GM19023 (cell line): ENCODE measurements around the gene SCGB1D4.

Experiments used
- ATAC-seq: cut with Tn5 transposase; IDR thresholded peaks from one replicate; pipeline ENCODE4 v1.9.1; 2021; ENCODE audit warnings: mild to moderate bottlenecking, moderate library complexity; ENCODE audit not compliant: unreplicated experiment

SCGB1D4 gene

DNA sequence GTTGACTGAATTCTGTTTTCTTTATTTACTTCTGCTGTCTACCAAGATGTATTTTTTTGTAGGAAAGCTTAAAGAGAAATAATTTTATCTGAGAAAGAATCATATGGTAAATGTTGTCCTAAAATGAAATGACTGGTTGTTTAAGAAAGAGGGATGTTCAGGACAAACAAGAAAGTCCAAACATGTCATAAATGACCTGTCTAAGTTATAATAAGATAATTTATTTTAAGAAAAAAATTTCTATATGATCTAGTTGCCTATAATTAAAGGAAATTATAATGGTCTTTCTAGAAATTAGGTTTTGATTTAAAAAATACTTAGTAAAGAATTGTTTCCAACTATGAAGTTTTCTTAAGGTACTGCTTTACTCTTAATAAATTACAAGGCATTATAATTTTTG is 18.4 kb downstream of the SCGB1D4 start:
- ATAC-seq = no peak

DNA sequence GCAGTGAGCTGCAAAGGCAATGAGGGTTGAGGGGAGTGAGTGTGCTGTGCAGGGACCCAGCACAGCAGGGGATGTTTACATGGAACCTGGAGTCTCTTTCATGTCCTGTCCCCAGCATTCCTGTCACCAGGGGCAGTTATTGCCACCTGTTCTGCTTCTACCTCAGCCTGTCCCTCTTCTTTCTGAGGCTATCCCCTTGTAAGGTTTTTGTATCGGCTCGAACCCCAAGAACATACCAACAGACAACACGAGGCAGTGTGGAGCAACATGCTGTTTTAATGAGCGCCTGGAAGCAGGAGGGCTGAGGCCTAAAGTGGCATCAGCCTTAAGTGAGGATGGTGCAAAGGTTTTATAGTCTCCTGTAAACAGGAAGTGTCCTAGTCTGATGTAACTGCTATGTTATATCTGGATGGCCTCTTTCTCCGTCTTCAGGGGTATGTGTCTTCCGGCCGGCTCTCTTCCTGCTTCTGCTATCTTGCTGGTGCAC is 25.0 kb downstream of the SCGB1D4 start:
- no peak for ATAC-seq

DNA sequence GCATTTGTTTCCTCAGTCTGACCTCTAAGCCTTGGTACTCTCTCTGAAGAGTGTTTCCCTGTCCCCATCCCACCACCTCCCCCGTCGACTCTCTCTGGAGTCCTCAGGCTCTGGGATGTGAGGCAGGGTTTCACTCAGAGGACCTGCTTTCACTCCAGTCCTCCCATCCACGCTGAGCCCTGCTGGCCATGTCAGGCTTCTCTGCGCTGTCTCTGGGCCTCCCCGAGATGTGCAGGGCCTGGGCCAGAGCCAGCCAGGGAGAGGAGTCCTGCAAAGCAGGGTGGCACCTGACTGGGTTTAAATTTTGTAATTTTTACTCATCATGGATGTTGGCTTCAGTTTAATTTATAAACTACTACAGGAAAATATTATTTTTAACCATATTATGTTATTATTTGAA is 25.6 kb downstream of the SCGB1D4 start:
- no peak for ATAC-seq

DNA sequence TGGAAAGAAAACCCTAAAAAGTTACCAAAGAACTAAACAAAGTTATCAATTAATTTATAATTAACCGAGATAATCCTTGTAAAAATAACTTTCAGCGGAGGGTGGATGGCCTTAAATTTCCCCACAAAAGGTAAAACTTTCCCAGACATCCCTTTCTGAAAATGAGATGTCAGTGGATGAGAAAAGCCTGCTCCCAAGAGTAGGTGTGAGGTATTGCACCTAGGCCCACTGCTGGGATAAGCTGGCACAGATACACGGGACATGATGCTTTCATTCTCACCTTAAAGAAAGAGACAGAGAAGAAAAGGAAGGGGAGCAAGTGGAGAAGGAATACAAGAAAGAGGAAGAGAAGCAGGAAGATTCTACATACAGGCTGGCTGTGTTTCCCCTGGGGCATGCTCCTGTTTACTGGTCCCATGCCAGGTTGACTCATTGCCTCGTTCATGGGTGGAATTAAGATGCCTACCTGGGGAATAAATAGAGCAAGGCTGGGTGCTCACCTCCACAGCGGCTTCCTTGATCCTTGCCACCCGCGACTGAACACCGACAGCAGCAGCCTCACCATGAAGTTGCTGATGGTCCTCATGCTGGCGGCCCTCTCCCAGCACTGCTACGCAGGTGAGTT is 29.1 kb downstream of the SCGB1D4 start, which contains the start of gene SCGB2A2:
Gene SCGB2A2, plus strand, starts transcription at position 505 of the 625 bp plus-strand sequence. Its CDS starts 59 bp downstream, at position 564.
- no peak for ATAC-seq

DNA sequence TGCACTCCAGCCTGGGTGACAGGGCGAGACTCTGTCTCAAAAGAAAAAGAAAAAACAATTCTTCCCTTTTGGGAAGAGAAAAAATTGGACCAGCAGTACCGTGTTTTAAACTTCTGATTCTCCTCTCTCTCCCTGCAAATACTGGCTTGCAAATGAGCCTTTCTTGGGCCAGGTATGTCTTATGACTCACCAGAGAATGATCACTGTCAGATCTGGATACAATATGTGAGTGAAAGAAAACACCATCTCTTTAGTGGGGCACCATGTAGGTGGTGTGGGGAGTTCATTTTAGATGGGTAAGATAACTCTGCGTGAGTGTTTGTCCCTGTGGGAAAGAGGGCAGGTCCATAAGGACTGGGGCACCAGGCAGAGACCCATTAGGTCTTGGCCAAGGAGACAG is 31.3 kb downstream of the SCGB1D4 start:
- ATAC-seq = no peak

DNA sequence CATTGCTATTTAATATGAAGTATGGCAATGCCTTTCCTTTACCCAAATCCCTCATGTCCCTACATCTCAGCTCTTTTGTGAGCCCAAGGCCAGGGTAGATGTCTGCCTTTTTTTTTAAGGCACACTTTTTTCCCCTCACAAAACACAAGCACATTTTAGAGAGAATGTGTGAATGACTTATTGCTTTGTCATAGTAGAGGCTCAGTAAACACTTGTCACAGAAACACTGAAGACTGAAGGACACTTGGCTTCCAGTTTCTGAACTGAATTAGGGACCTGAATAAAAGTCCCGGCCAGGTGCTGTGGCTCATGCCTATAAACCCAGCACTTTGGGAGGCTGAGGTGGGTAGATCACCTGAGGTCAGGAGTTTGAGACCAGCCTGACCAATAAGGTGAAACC is 31.8 kb downstream of the SCGB1D4 start:
- no peak for ATAC-seq

DNA sequence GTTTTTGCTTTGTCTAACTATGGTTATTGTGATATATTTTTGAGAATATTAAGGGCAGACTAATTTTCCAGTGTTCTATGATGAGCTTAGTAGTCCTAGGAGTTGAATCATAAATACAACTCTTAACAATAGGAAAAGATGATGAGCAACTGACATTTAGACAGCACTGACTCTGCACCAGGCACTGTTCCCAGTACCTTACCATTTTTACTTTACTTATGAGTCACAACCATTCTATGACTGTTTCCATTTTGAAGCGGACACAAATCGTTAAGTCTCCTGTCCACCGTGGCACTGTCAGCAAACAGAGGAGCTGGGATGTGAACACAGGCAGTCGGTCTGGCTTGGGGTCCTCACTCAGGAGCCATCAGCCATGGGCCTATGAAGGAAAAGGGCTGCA is 32.3 kb downstream of the SCGB1D4 start:
- ATAC-seq = no peak

DNA sequence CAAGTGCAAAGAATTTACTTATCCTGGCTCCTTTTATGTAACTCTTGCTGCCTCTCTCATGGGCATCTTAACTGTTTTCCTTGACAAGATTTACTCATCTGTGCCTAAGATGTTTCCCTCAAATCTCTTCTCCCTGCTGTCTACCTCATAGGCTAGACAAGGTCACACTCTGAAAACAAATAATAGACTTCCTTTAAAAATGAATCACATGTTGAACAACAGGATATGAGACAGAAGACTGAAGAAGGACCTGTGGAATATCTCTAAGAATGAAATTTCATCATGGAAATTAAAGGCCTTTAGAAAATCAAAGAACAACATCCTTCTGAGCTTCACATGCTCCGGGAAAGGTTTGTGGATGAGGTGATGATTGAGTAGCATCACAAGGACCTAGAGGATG is 34.9 kb downstream of the SCGB1D4 start:
- no peak for ATAC-seq

DNA sequence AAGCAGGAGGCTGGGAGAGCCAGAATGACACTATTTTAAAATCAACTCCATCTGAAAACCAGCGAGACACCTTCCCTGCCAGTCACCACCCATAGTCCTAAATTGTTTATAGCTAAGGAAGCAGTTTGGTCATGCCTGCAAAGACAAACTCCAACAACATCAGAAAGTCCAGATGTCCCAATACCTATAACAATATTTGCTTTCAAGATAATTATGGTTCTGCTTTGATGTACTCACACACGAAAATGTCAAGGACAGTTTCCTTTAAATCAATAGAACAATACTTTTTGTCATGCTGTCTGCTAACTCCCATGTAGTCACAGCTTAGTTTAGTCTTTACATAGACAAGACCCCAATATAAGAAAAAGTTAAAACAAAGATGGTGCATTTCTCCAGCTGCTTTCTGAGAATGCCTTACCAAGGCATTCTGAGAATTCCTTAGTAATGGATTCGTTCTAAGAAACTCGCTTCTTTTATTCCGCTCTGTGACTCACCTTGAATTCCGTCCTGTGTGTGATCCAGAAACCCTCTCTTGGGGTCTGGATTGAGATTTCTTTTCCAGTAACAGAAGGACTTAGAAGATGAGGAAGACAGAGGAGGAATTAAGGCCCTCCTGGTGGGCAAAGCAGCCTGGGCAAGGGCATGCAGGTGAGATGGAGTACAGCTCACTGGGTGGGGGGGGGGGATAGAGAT is 38.5 kb downstream of the SCGB1D4 start:
- ATAC-seq = no peak

DNA sequence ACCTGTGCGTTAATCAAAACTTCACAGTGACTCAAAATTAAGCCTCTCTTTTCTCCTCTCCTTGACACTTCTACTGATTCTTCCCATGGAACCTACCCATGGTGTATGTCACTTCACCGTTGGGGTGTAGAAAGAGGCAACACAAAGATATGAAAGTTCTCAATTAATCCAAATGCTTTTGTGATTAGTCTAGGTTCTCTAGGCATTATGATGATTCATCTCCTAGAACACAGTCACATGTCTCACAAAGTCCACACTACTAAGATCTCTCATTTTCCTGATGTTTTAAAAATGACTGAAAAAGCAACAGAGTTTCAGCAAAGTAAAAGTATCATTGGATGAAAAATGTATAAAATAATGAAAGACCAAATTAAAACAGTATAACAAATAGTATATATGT is 42.6 kb downstream of the SCGB1D4 start:
- ATAC-seq = no peak

DNA sequence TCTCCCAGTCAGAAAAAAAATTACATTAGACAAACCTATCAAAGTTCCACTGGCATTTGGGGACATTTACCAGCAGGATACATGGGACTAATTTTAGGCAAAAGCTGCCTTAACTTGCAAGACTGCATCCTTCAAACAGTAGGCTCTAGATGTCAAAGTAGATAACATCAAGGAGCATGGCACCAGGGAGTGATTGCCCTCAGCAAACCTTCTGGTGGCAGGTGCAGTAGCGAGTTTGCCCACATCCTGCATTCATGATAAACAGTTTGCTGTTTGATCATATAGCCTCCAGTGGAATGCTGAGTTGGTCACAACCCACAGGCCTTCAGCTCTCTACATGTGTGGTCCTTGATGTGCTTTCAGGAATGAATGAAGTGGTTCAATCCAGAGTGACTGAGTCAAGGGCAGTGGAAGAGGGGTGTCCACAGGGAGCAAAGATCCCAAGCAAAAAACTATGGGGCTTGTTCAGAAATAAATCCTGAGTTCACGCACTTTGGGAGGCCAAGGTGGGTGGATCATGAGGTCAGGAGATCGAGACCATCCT is 44.8 kb downstream of the SCGB1D4 start:
- ATAC-seq = no peak

DNA sequence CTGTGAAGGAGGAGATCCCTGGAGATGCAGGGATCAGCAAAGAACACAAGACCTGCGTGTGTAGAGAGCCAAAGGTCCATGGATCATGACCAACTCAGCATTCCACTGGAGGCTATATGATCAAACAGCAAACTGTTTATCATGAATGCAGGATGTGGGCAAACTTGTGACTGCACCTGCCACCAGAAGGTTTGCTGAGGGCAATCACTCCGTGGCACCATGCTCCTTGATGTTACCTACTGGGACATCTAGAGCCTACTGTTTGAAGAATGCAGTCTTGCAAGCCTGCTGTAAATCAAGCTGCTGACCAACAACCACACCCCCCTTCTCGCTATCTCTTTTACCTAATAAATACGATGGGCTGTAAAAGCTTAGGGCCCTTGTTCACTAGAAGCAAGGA is 47.2 kb downstream of the SCGB1D4 start:
- ATAC-seq = no peak
